ENCODE measurements around the gene TMEM258.

Gene TMEM258

GRCh38 chr11:61756147-61756451 lies 36.3 kb downstream of the TMEM258 start:
- Histone ChIP-seq H3K27me3 (no peaks in the 10 kb centered on the region), H3K4me3 (ENCODE audit: low read depth, low read length) (no peak overlapping the region), H3K9me3 (no peaks in the 10 kb centered on the region), H3K36me3 (no peaks in the 10 kb centered on the region), H3K4me1 (no peaks in the 10 kb centered on the region)
- no peak for TF ChIP-seq CTCF (IDR thresholded peaks at IDR 0.05; ENCODE audit: low read depth, low read length)
- DNase-seq = no peak

GRCh38 chr11:61754534-61755482 lies 37.6 kb downstream of the TMEM258 start:
- Histone ChIP-seq H3K4me3 (ENCODE audit: low read depth, low read length) (no peak overlapping the region), H3K4me1 (no peaks in the 10 kb centered on the region), H3K36me3 (no peaks in the 10 kb centered on the region), H3K27me3 (no peaks in the 10 kb centered on the region), H3K9me3 (no peaks in the 10 kb centered on the region)
- TF ChIP-seq CTCF (IDR thresholded peaks at IDR 0.05; ENCODE audit: low read depth, low read length) = no peak
- no peak for DNase-seq

- Histone ChIP-seq H3K27me3 (no peaks in the 10 kb centered on the region), H3K4me1 (no peaks in the 10 kb centered on the region), H3K36me3 (no peaks in the 10 kb centered on the region), H3K4me3 (ENCODE audit: low read depth, low read length) (no peak overlapping the region), H3K9me3 (no peaks in the 10 kb centered on the region)
- no peak for DNase-seq
- no peak for TF ChIP-seq CTCF (IDR thresholded peaks at IDR 0.05; ENCODE audit: low read depth, low read length)
These were observed 38.7 kb downstream of the TMEM258 start for GRCh38 chr11:61753672-61754071.

DNA sequence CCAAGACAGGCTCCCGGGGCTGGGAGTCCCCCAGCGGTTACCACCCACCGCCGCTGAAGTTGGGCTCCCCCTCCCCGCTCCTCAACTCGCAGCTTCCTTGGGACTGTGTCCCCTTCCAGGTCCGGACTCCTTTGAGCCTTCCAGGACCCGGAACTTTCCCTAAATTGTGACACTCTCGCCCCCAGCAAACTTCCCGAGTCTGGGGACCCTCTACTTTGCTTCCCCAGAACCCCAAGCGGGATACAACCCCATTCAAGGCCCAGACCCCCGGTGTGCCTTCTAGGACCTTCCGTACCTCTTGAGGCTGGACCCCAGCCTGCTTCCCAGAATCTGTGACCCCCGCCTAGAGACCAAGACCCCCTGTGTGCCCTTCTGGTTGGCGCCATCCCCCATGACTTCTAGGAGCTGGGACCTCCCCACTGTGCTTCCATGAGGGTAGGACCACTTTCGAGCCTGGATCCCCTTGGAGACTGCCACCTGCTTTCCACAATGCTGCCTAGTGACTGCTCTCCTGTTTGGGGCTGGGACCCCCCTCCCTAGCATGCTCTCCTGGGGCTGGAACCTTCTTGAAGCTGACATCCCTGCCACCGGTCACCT lies 39.4 kb downstream of the TMEM258 start:
- no peak for DNase-seq
- no peaks in the 10 kb centered on the region for H3K36me3 ChIP-seq
- H3K27me3 ChIP-seq = no peaks in the 10 kb centered on the region
- peak overlapping the region; percentile 35 for H3K4me3 ChIP-seq (ENCODE audit: low read depth, low read length)
- no peaks in the 10 kb centered on the region for H3K4me1 ChIP-seq
- TF ChIP-seq CTCF (IDR thresholded peaks at IDR 0.05; ENCODE audit: low read depth, low read length) = no peak
- H3K9me3 ChIP-seq = no peaks in the 10 kb centered on the region

- H3K27me3 ChIP-seq = no peaks in the 10 kb centered on the region
- TF ChIP-seq CTCF (IDR thresholded peaks at IDR 0.05; ENCODE audit: low read depth, low read length) = peak; percentile 29
- H3K9me3 ChIP-seq = no peaks in the 10 kb centered on the region
- peak within 1 kb of the TSS; percentile 35 for H3K4me3 ChIP-seq (ENCODE audit: low read depth, low read length)
- DNase-seq = peak; percentile 64
- no peaks in the 10 kb centered on the region for H3K36me3 ChIP-seq
- H3K4me1 ChIP-seq = no peaks in the 10 kb centered on the region; the same call in 1 of the 2 replicates
These were observed 40.1 kb downstream of the TMEM258 start, which contains the start of gene MYRF for GRCh38 chr11:61752117-61752924. MYRF (plus strand) TSS chr11:61752636; CDS start chr11:61752745, 109 bp downstream.
